Neuronal stem cell (in vitro differentiated cells): ENCODE data around the gene DDO.

Experiments
- DNase-seq: peaks from one replicate; pipeline ENCODE4 v3.0.0-alpha.2; 2013; ENCODE audit warnings: low spot score
- H2AFZ ChIP-seq: one replicate; pipeline ENCODE4 v1.6.1; 2013; ENCODE audit warnings: mild to moderate bottlenecking, low read length, inconsistent platforms
- H2AK5ac ChIP-seq: 2 replicates; pipeline ENCODE4 v1.6.1; 2013; ENCODE audit warnings: low read depth, mild to moderate bottlenecking, inconsistent platforms, low read length, moderate library complexity, mixed read lengths
- H2BK120ac ChIP-seq: 2 replicates; pipeline ENCODE4 v1.6.1; 2013; ENCODE audit warnings: low read depth, mild to moderate bottlenecking, inconsistent platforms, low read length, moderate library complexity, mixed read lengths
- H2BK12ac ChIP-seq: one replicate; pipeline ENCODE4 v1.6.1; 2013; ENCODE audit warnings: low read length, inconsistent platforms
- H2BK15ac ChIP-seq: 2 replicates; pipeline ENCODE4 v1.6.1; 2013; ENCODE audit warnings: mild to moderate bottlenecking, low read length, inconsistent platforms, mixed read lengths
- H2BK5ac ChIP-seq: one replicate; pipeline ENCODE4 v1.6.1; 2013; ENCODE audit warnings: inconsistent platforms, mild to moderate bottlenecking, low read length, moderate library complexity
- H3K14ac ChIP-seq: one replicate; pipeline ENCODE4 v1.6.1; 2013; ENCODE audit warnings: low read length, inconsistent platforms
- H3K18ac ChIP-seq: 2 replicates; pipeline ENCODE4 v1.6.1; 2013; ENCODE audit warnings: low read length, inconsistent platforms
- H3K23ac ChIP-seq: 2 replicates; pipeline ENCODE4 v1.6.1; 2013; ENCODE audit warnings: low read depth, mild to moderate bottlenecking, mixed read lengths, low read length, inconsistent platforms; ENCODE audit not compliant: poor library complexity
- H3K27ac ChIP-seq: replicated peaks from 3 replicates; pipeline ENCODE4 v1.5.1; 2013; ENCODE audit warnings: low read length, inconsistent platforms
- H3K27me3 ChIP-seq, 3 experiments: 2 replicates each; pipeline ENCODE4 v1.6.1; 2013; ENCODE audit warnings: low read length in 3 of 3, mild to moderate bottlenecking in 2 of 3, inconsistent platforms in 1 of 3, low read depth in 1 of 3, mixed read lengths in 1 of 3, moderate library complexity in 1 of 3; ENCODE audit not compliant: control insufficient read depth in 3 of 3, insufficient read depth in 3 of 3
- H3K36me3 ChIP-seq, 2 donors: replicated peaks in 1 of 2; 2 replicates each; pipeline ENCODE4 v1.6.1; 2013; ENCODE audit warnings: low read length in 2 of 2; ENCODE audit not compliant: control insufficient read depth in 2 of 2, insufficient read depth in 2 of 2
- H3K4ac ChIP-seq: 2 replicates; pipeline ENCODE4 v1.6.1; 2013; ENCODE audit warnings: inconsistent platforms, mild to moderate bottlenecking, low read length, moderate library complexity
- H3K4me1 ChIP-seq, 2 donors: 1 replicate in 1 of 2; 2 replicates in 1 of 2; pipeline ENCODE4 v1.6.1; 2013; ENCODE audit warnings: low read length in 2 of 2, low read depth in 1 of 2; ENCODE audit not compliant: control insufficient read depth in 2 of 2, insufficient read depth in 1 of 2
- H3K4me2 ChIP-seq: one replicate; pipeline ENCODE4 v1.6.1; 2013; ENCODE audit warnings: mild to moderate bottlenecking, low read length, inconsistent platforms; ENCODE audit not compliant: insufficient read depth, poor library complexity, severe bottlenecking
- H3K4me3 ChIP-seq, 2 donors: 2 replicates each; pipeline ENCODE4 v1.5.1; 2013; ENCODE audit warnings: low read length in 2 of 2, mild to moderate bottlenecking in 2 of 2, inconsistent platforms in 1 of 2, moderate library complexity in 1 of 2
- H3K79me1 ChIP-seq: one replicate; pipeline ENCODE4 v1.6.1; 2013; ENCODE audit warnings: low read depth, mild to moderate bottlenecking, inconsistent platforms, low read length, moderate library complexity
- H3K9ac ChIP-seq: one replicate; pipeline ENCODE4 v1.6.1; 2013; ENCODE audit warnings: mild to moderate bottlenecking, low read depth, low read length, inconsistent platforms; ENCODE audit not compliant: poor library complexity
- H3K9me3 ChIP-seq, 2 donors: replicated peaks in 1 of 2; 2 replicates each; pipeline versions ENCODE3 to v1.6.1; 2013; ENCODE audit warnings: low read length in 2 of 2, mild to moderate bottlenecking in 2 of 2, inconsistent platforms in 1 of 2, low read depth in 1 of 2, mixed read lengths in 1 of 2, moderate library complexity in 1 of 2; ENCODE audit not compliant: control insufficient read depth in 2 of 2, insufficient read depth in 1 of 2
- H4K8ac ChIP-seq: one replicate; pipeline ENCODE4 v1.6.1; 2013; ENCODE audit warnings: low read depth, mild to moderate bottlenecking, inconsistent platforms, low read length, moderate library complexity
- H4K91ac ChIP-seq: one replicate; pipeline ENCODE4 v1.6.1; 2013; ENCODE audit warnings: low read length, low read depth, mild to moderate bottlenecking, inconsistent platforms; ENCODE audit not compliant: poor library complexity
- WGBS, 2 donors: extraction: QIAGEN DNeasy Blood & Tissue Kit; methylation state at CpG; one replicate each; pipeline ENCODE4 v1.1.7; 2013; ENCODE audit warnings: missing lambda C conversion rate in 2 of 2, mixed read lengths in 1 of 2; ENCODE audit not compliant: insufficient read length in 2 of 2, insufficient replicate concordance in 1 of 2; ENCODE audit errors: extremely low coverage in 2 of 2; 5-methylcytosine and 5-hydroxymethylcytosine counted together

Gene DDO

GRCh38 chr6:110357664-110358552 lies 57.5 kb downstream of the DDO start, which contains the start of gene METTL24:
TSS of gene METTL24 (minus strand) at chr6:110358349. CDS start at chr6:110358272, 77 bp downstream.
- Histone ChIP-seq H3K4me2 (peak within 1 kb of the TSS; percentile 72), H3K4ac (no peak within 1 kb of the TSS), H3K9me3 (peaks cover 2 to 15% of the 10 kb centered on the region in 2 donors), H3K9ac (peak within 1 kb of the TSS; percentile 75), H2AK5ac (peak within 1 kb of the TSS; percentile 20), H3K27ac (no peak within 1 kb of the TSS), H2BK12ac (peak within 1 kb of the TSS; percentile 16), H3K79me1 (no peaks in the 10 kb centered on the region), H3K18ac (peak within 1 kb of the TSS; percentile 90), H2BK15ac (no peak within 1 kb of the TSS), H3K36me3 (no peaks in the 10 kb centered on the region), H2AFZ (peak within 1 kb of the TSS; percentile 25), H4K8ac (no peak within 1 kb of the TSS), H3K14ac (no peak within 1 kb of the TSS), H2BK5ac (no peak within 1 kb of the TSS), H2BK120ac (peak within 1 kb of the TSS; percentile 30), H4K91ac (peak within 1 kb of the TSS; percentile 35), H3K4me1 (peaks cover 26 to 34% of the 10 kb centered on the region in 2 donors), H3K23ac (no peak within 1 kb of the TSS), H3K27me3 (peaks cover 0 to 2% (median 0%) of the 10 kb centered on the region in 3 experiments), H3K4me3 (peak within 1 kb of the TSS in 1 of 2 donors; percentile 78)
- no CpG with 5 or more reads among the region's 107 CpGs for WGBS, 2 donors
- DNase-seq, result no peak

- peaks cover 0 to 2% (median 0%) of the 10 kb centered on the region in 3 experiments for H3K27me3 ChIP-seq
- H3K4me2 ChIP-seq, result peak overlapping the region; percentile 72
- H2BK120ac ChIP-seq, result no peak overlapping the region
- H3K27ac ChIP-seq, result no peak overlapping the region
- no peak overlapping the region for H4K91ac ChIP-seq
- H3K14ac ChIP-seq, result no peak overlapping the region
- no peak overlapping the region for H2AFZ ChIP-seq
- H2AK5ac ChIP-seq, result peak overlapping the region; percentile 20
- H3K23ac ChIP-seq, result no peak overlapping the region
- peak overlapping the region in 1 of 2 donors; percentile 78 for H3K4me3 ChIP-seq
- H2BK5ac ChIP-seq, result no peak overlapping the region
- WGBS, 2 donors, result no CpG with 5 or more reads among the region's 14 CpGs
- peak overlapping the region; percentile 74 for H3K18ac ChIP-seq
- no peak for DNase-seq
- H3K36me3 ChIP-seq, result no peaks in the 10 kb centered on the region
- H2BK15ac ChIP-seq, result no peak overlapping the region
- H3K9me3 ChIP-seq, result peaks cover 2 to 15% of the 10 kb centered on the region in 2 donors
- no peak overlapping the region for H4K8ac ChIP-seq
- H3K4me1 ChIP-seq, result peaks cover 26 to 40% of the 10 kb centered on the region in 2 donors
- no peaks in the 10 kb centered on the region for H3K79me1 ChIP-seq
- no peak overlapping the region for H2BK12ac ChIP-seq
- no peak overlapping the region for H3K9ac ChIP-seq
- H3K4ac ChIP-seq, result no peak overlapping the region
Observed at GRCh38 chr6:110357298-110357663, 58.1 kb downstream of the DDO start.

- no CpG with 5 or more reads among the region's 15 CpGs for WGBS, 2 donors
- H2AFZ ChIP-seq, result no peak overlapping the region
Observed at GRCh38 chr6:110356778-110357177, 58.6 kb downstream of the DDO start.

GRCh38 chr6:110355727-110356126 lies 59.6 kb downstream of the DDO start:
- H3K27ac ChIP-seq, result peak overlapping the region; percentile 39
- peak overlapping the region; percentile 48 for H3K18ac ChIP-seq
- no peak overlapping the region for H2BK5ac ChIP-seq
- H3K27me3 ChIP-seq, result peaks cover 0 to 2% (median 0%) of the 10 kb centered on the region in 3 experiments
- no peak overlapping the region for H3K23ac ChIP-seq
- no peak overlapping the region for H2BK120ac ChIP-seq
- H4K91ac ChIP-seq, result no peak overlapping the region
- no peak overlapping the region for H3K4ac ChIP-seq
- peak overlapping the region; percentile 35 for H2AFZ ChIP-seq
- no peak overlapping the region for H2AK5ac ChIP-seq
- H3K36me3 ChIP-seq, result no peaks in the 10 kb centered on the region
- H3K4me1 ChIP-seq, result peaks cover 29 to 52% of the 10 kb centered on the region in 2 donors
- no CpG with 5 or more reads among the region's 2 CpGs for WGBS, 2 donors
- H3K9ac ChIP-seq, result no peak overlapping the region
- no peaks in the 10 kb centered on the region for H3K79me1 ChIP-seq
- no peak overlapping the region for H3K4me2 ChIP-seq
- no peak overlapping the region for H2BK15ac ChIP-seq
- H2BK12ac ChIP-seq, result no peak overlapping the region
- H3K14ac ChIP-seq, result no peak overlapping the region
- no peak for DNase-seq
- H3K9me3 ChIP-seq, result peaks cover 0 to 9% of the 10 kb centered on the region in 2 donors
- H4K8ac ChIP-seq, result no peak overlapping the region
- H3K4me3 ChIP-seq, result no peak overlapping the region

More at GRCh38 chr6:110356778-110357177, 58.6 kb downstream of the DDO start:
- H2BK120ac ChIP-seq, result no peak overlapping the region
- peaks cover 2 to 15% of the 10 kb centered on the region in 2 donors for H3K9me3 ChIP-seq
- H2BK12ac ChIP-seq, result no peak overlapping the region
- no peak overlapping the region for H2BK15ac ChIP-seq
- H3K27me3 ChIP-seq, result peaks cover 0 to 2% (median 0%) of the 10 kb centered on the region in 3 experiments
- H3K36me3 ChIP-seq, result no peaks in the 10 kb centered on the region
- no peaks in the 10 kb centered on the region for H3K79me1 ChIP-seq
- no peak overlapping the region for H3K4ac ChIP-seq
- H3K4me2 ChIP-seq, result no peak overlapping the region
- no peak overlapping the region for H3K9ac ChIP-seq
- no peak overlapping the region for H3K4me3 ChIP-seq
- no peak overlapping the region for H4K8ac ChIP-seq
- H3K23ac ChIP-seq, result no peak overlapping the region
- H3K14ac ChIP-seq, result no peak overlapping the region
- no peak overlapping the region for H3K27ac ChIP-seq
- H2BK5ac ChIP-seq, result no peak overlapping the region
- peaks cover 29 to 45% of the 10 kb centered on the region in 2 donors for H3K4me1 ChIP-seq
- no peak overlapping the region for H2AK5ac ChIP-seq
- no peak for DNase-seq
- no peak overlapping the region for H3K18ac ChIP-seq
- H4K91ac ChIP-seq, result no peak overlapping the region
